Body of pancreas (tissue), 4 donors: Measurements from ENCODE around the gene ANO2.

Experiments used
- CTCF ChIP-seq, 7 experiments: fragments of 450-650 bp in 4 of 7; fragments of 200-600 bp in 3 of 7; sonication (generic) in 3 of 7; IDR thresholded peaks; one replicate each; pipeline ENCODE4 v1.5.1; 2016 to 2019; ENCODE audit warnings: antibody characterized with exemption in 7 of 7
- POLR2A ChIP-seq, 3 donors: fragments of 450-650 bp; IDR thresholded peaks; one replicate each; pipeline ENCODE4 v1.6.1; 2016; ENCODE audit warnings: antibody characterized with exemption in 3 of 3, mild to moderate bottlenecking in 2 of 3

- no peak for TF ChIP-seq CTCF (IDR thresholded peaks at IDR 0.05)
- no peak for TF ChIP-seq POLR2A (IDR thresholded peaks at IDR 0.05)
Measured at GRCh38 chr12:5546616-5547015, 398.4 kb downstream of the ANO2 start.
